ENCODE data around the gene C1orf167. TPM values are rescaled to one million over a fixed set of nuclear protein-coding genes. Genes with fewer than 3 reads are reported as not detected.
A peak's percentile ranks its signal among the peaks of the same experiment; 100 is the strongest.

C1orf167 gene
- total RNA-seq, 1 donor from 2014 or later = not detected

DNA sequence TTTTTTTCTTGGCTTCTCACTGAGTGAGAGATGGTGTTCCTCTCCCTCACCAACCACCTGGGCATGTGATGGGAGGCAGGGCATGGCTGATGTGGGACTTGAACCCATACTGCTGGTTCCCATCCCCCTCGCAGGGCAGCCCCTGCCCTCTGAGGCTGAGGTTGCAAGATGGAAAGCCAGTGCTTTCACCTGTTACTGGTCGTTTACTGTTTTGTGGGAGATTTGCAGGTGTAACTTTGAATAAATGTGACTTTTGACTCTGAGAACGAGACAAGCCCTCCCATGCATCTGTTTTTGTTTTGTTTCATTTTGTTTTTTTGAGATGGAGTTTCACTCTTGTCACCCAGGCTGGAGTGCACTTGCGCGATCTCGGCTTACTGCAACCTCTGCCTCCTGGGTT is 21.6 kb downstream of the C1orf167 start:
- H3K27me3 ChIP-seq (ENCODE audit: control insufficient read depth, insufficient read depth, low read length) = no peaks in the 10 kb centered on the region
- TF ChIP-seq, protein P1, sequence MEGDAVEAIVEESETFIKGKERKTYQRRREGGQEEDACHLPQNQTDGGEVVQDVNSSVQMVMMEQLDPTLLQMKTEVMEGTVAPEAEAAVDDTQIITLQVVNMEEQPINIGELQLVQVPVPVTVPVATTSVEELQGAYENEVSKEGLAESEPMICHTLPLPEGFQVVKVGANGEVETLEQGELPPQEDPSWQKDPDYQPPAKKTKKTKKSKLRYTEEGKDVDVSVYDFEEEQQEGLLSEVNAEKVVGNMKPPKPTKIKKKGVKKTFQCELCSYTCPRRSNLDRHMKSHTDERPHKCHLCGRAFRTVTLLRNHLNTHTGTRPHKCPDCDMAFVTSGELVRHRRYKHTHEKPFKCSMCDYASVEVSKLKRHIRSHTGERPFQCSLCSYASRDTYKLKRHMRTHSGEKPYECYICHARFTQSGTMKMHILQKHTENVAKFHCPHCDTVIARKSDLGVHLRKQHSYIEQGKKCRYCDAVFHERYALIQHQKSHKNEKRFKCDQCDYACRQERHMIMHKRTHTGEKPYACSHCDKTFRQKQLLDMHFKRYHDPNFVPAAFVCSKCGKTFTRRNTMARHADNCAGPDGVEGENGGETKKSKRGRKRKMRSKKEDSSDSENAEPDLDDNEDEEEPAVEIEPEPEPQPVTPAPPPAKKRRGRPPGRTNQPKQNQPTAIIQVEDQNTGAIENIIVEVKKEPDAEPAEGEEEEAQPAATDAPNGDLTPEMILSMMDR (IDR thresholded peaks at IDR 0.05; ENCODE audit: insufficient read depth, low read length, severe bottlenecking) = no peak
- no peaks in the 10 kb centered on the region for H3K36me3 ChIP-seq (ENCODE audit: control insufficient read depth, insufficient read depth, low read length)
- no peak overlapping the region for H3K4me3 ChIP-seq (ENCODE audit: low read depth, low read length)
- no peak for FAIRE-seq
- no peak for DNase-seq (ENCODE audit: low read depth)

DNA sequence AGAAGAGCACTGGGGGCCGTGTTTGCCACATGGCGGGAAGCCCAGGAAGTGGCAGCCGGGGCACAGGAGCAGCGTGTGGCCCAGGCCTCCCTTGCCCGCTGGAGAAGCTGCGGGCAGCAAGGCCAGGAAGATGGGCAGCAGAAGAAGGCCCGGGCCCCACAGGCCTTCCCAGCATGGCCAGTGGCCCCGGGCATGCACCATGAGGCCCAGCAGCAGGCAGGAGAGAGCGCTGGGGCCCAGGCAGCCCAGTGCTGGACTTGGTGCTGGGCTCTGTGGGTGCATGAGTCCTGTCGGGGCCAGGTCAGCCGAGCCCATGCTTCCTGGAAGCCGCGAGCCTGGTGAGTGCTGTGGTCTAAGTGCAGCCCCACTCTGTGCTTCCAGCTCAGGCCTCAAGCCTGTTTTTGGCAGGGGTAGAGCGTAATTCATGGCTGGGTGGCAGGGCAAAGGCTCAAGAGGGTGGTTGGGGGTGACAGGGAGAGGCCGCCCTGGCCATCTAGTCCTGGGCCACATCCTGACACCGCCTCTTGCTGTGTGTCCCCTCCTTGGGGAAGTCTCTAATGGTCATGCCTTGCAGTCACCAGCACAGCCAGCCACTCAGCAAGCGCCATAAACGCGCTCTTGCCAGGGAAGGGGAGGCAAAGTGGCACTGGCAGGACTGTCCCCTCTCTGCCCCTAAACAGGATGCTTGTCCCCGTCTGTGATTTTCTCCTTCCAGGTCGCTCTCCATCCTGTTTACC is 22.4 kb downstream of the C1orf167 start:
- Histone ChIP-seq H3K4me3 (ENCODE audit: low read depth, low read length) (no peak overlapping the region), H3K36me3 (ENCODE audit: control insufficient read depth, insufficient read depth, low read length) (no peaks in the 10 kb centered on the region), H3K27me3 (ENCODE audit: control insufficient read depth, insufficient read depth, low read length) (no peaks in the 10 kb centered on the region)
- no peak for DNase-seq (ENCODE audit: low read depth)
- TF ChIP-seq, protein P1 (IDR thresholded peaks at IDR 0.05; ENCODE audit: insufficient read depth, low read length, severe bottlenecking) = no peak
- no peak for FAIRE-seq

DNA sequence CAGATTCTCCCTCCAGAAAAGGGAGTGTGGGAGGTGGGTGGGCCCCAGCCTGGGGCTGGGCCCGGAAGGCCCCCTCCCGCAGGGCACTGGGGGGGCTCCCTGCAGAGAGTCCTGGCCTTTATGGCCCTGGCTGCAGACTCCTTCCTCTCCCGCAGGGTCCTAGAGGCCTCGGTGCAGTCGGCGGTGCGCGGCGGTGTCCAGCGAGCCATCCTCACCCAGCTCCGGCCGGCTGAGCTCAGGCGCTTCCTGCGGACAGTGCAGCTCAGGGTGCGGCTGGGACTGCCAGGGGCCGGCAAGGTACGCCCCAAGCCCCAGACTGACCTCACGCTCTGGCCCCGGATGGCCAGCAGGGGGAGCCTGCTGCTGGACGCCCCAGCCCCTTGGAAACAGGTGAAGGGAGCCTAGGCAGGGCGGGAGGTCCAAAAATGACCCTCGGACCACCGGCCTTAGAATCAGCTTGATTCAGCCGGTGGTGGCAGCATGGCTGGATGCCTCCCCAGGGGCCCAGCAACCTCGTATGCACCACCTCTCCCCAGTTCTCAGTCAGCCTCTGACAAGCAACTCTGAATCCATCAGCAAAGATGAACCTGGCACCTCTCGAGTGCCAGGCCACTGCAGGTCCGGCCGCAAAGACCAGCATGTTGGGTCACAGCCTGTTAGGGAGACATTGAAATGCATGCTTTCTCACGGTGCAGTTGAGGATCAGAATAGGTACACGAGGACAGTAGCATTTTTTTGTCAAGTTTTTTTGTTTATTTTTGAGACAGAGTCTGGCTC is 23.2 kb downstream of the C1orf167 start:
- DNase-seq (ENCODE audit: low read depth) = peak; percentile 29
- TF ChIP-seq, protein P1 (IDR thresholded peaks at IDR 0.05; ENCODE audit: insufficient read depth, low read length, severe bottlenecking) = peak; percentile 88
- H3K36me3 ChIP-seq (ENCODE audit: control insufficient read depth, insufficient read depth, low read length) = no peaks in the 10 kb centered on the region
- no peak for FAIRE-seq
- H3K4me3 ChIP-seq (ENCODE audit: low read depth, low read length) = peak overlapping the region; percentile 11
- no peaks in the 10 kb centered on the region for H3K27me3 ChIP-seq (ENCODE audit: control insufficient read depth, insufficient read depth, low read length)

DNA sequence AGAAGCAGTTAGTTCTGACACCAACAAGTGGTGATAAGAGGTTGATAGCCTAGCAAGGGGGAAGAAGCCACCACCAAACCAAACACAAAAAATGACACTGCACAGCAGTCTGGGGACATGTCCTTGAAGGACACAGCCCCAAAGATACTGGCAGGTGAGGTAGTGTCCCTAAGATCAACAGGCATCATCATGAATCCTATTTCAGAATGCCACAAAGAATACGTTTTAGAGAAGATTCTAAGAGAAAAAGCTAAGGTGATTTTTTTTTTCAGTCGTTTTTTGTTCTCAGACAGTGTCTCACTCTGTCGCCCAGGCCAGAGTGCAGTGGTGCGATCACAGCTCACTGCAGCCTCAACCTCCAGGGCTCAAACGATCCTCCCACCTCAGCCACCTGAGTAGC is 24.2 kb downstream of the C1orf167 start:
- H3K27me3 ChIP-seq (ENCODE audit: control insufficient read depth, insufficient read depth, low read length) = no peaks in the 10 kb centered on the region
- no peak overlapping the region for H3K4me3 ChIP-seq (ENCODE audit: low read depth, low read length)
- no peak for DNase-seq (ENCODE audit: low read depth)
- TF ChIP-seq, protein P1 (IDR thresholded peaks at IDR 0.05; ENCODE audit: insufficient read depth, low read length, severe bottlenecking) = no peak
- FAIRE-seq = no peak
- peaks cover 2% of the 10 kb centered on the region for H3K36me3 ChIP-seq (ENCODE audit: control insufficient read depth, insufficient read depth, low read length)

DNA sequence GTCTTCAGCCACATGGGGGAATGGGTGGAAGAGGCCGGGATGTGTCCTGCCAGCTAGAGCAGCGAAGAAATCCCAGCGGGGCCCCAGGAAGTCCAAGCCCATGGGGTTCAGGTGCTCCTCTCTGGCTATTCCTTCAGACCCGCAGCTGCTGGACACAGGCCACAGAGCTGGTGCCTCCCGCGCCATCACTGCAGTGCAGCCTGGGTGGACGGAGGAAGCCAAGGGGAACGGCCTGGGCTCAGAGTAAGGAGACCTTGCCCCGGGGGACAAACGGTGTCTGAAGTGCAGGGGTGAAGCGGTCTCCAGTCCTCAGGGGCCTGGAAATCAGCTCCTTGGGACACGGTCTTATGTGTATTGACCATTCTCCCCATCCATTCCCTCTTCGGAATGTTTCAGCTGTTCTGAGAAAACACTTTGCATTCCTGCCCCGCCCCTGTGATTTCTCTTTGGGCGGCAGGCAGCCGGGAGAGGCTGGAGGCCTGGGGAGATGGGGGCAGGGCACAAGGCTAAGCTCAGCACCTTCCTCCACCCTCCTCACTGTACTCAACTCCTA is 25.3 kb downstream of the C1orf167 start:
- TF ChIP-seq, protein P1 (IDR thresholded peaks at IDR 0.05; ENCODE audit: insufficient read depth, low read length, severe bottlenecking) = no peak
- H3K27me3 ChIP-seq (ENCODE audit: control insufficient read depth, insufficient read depth, low read length) = no peaks in the 10 kb centered on the region
- DNase-seq (ENCODE audit: low read depth) = peak; percentile 38
- H3K4me3 ChIP-seq (ENCODE audit: low read depth, low read length) = no peak overlapping the region
- H3K36me3 ChIP-seq (ENCODE audit: control insufficient read depth, insufficient read depth, low read length) = peaks cover 2% of the 10 kb centered on the region
- FAIRE-seq = no peak

Measured in bronchial epithelial cell (primary cell).